Nephron (organoid): ENCODE data around the gene PPP1R9A.

Source experiments
- H3K27ac Mint-ChIP-seq, 3 experiments: 2 replicates each; pipeline ENCODE4 v1.8.0; 2020; ENCODE audit warnings: mixed read lengths in 3 of 3, mild to moderate bottlenecking in 2 of 3, moderate library complexity in 1 of 3
- H3K27me3 Mint-ChIP-seq: 2 replicates; pipeline ENCODE4 v1.8.0; 2021; ENCODE audit warnings: low read depth, mild to moderate bottlenecking, moderate library complexity, mixed read lengths
- H3K36me3 Mint-ChIP-seq: 2 replicates; pipeline ENCODE4 v1.8.0; 2020; ENCODE audit warnings: low read depth, mixed read lengths
- H3K4me1 Mint-ChIP-seq: 2 replicates; pipeline ENCODE4 v1.8.0; 2020; ENCODE audit warnings: mixed read lengths
- H3K4me3 Mint-ChIP-seq, 3 experiments: 2 replicates each; pipeline ENCODE4 v1.8.0; 2020; ENCODE audit warnings: mild to moderate bottlenecking in 3 of 3, mixed read lengths in 3 of 3, moderate library complexity in 2 of 3
- H3K9me3 Mint-ChIP-seq: 2 replicates; pipeline ENCODE4 v1.8.0; 2020; ENCODE audit warnings: mixed read lengths
- CTCF ChIP-seq, 3 experiments: fragments of 200-600 bp; sonication (generic); IDR thresholded peaks; one replicate each; pipeline ENCODE4 v1.5.0; 2021; ENCODE audit warnings: antibody characterized with exemption in 3 of 3; ENCODE audit not compliant: unreplicated experiment in 3 of 3

Gene PPP1R9A

DNA sequence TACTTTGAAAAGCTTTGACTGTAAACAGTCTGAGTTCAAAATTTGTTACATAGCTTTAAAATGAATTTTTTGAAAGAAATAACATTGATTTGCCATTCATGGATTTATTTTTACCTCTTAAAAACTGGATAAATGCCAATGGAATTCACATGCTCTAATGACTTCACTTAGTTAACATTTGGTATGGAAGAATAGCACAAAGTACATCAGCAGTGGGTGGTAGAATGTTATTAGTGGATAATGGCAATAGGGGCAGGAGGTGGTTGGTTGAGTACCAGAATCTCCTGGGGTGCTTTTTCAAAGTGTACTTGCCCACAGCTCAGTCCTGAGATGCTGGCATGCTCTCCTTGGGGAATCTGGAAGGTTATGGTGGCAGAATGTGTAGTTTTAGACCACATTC lies 4.7 kb downstream of the PPP1R9A start:
- Mint-ChIP-seq H3K27me3 (peaks cover 3% of the 10 kb centered on the region), H3K36me3 (peaks cover 15% of the 10 kb centered on the region), H3K4me3 (peak overlapping the region; percentile 54 to 63 (median 60)), H3K27ac (peak overlapping the region; percentile 21 to 79 (median 25)), H3K9me3 (no peaks in the 10 kb centered on the region), H3K4me1 (peaks cover 46% of the 10 kb centered on the region)
- TF ChIP-seq CTCF (IDR thresholded peaks at IDR 0.05; ENCODE audit: unreplicated experiment in 3 of 3), result no peak

- no peaks in the 10 kb centered on the region for H3K9me3 Mint-ChIP-seq
- TF ChIP-seq CTCF (IDR thresholded peaks at IDR 0.05; ENCODE audit: unreplicated experiment in 3 of 3), result no peak
- H3K4me3 Mint-ChIP-seq, result peak overlapping the region in 1 of 3 experiments; percentile 16
- peaks cover 3% of the 10 kb centered on the region for H3K27me3 Mint-ChIP-seq
- H3K27ac Mint-ChIP-seq, result peak overlapping the region in 1 of 3 experiments; percentile 25
- H3K4me1 Mint-ChIP-seq, result peaks cover 46% of the 10 kb centered on the region
- H3K36me3 Mint-ChIP-seq, result peaks cover 15% of the 10 kb centered on the region
These were observed 6.0 kb downstream of the PPP1R9A start for GRCh38 chr7:94913391-94913790.

DNA sequence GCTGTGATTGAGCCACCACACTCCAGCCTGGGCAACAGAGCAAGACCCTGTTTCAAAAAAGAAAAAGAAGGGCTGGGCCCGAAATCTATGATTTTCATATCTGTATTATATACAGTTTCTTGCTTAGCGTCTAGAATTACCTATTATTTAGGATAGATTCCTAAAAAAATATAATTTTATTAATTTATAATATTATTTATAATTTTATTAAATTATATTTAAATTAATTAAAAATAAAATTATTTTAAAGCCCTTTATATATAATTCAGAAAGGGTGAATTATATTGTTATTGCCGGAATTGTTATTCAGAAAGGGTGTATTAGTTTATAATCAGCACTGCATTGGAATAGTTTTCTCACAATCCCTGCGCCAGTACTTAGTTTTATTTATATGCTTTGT lies 14.5 kb downstream of the PPP1R9A start:
- H3K9me3 Mint-ChIP-seq, result no peaks in the 10 kb centered on the region

GRCh38 chr7:94922457-94922856 lies 15.1 kb downstream of the PPP1R9A start:
- no peak for TF ChIP-seq CTCF (IDR thresholded peaks at IDR 0.05; ENCODE audit: unreplicated experiment in 3 of 3)
- no peak overlapping the region for H3K4me3 Mint-ChIP-seq
- no peak overlapping the region for H3K27ac Mint-ChIP-seq
- peaks cover 11% of the 10 kb centered on the region for H3K36me3 Mint-ChIP-seq
- H3K4me1 Mint-ChIP-seq, result no peaks in the 10 kb centered on the region
- H3K9me3 Mint-ChIP-seq, result no peaks in the 10 kb centered on the region
- H3K27me3 Mint-ChIP-seq, result no peaks in the 10 kb centered on the region

More for the DNA sequence above, 14.5 kb downstream of the PPP1R9A start:
- no peak for TF ChIP-seq CTCF (IDR thresholded peaks at IDR 0.05; ENCODE audit: unreplicated experiment in 3 of 3)
- no peak overlapping the region for H3K4me3 Mint-ChIP-seq
- H3K27me3 Mint-ChIP-seq, result no peaks in the 10 kb centered on the region
- H3K4me1 Mint-ChIP-seq, result no peaks in the 10 kb centered on the region
- peaks cover 11% of the 10 kb centered on the region for H3K36me3 Mint-ChIP-seq
- no peak overlapping the region for H3K27ac Mint-ChIP-seq

DNA sequence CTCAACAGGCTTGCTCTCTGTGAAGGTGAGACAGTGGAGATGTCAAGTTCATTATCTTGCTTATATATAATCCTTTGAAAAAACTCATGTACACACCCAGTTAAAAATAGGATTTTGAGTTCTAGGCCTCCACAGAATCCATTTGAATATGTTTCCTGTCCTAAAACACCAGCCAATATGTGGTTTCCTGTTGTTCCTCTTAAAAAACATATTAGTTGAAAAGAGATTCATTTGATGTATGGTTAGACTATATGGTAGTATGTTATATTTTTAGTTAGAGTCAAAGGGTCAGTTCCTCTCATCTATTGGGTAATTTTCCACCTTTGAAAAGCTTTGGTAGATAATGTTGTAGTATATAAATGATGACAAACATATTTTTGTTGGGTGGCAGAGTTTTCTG lies 16.0 kb downstream of the PPP1R9A start:
- H3K27ac Mint-ChIP-seq, result peak overlapping the region; percentile 1 to 32 (median 20)
- H3K4me3 Mint-ChIP-seq, result no peak overlapping the region
- no peaks in the 10 kb centered on the region for H3K27me3 Mint-ChIP-seq
- H3K9me3 Mint-ChIP-seq, result no peaks in the 10 kb centered on the region
- no peak for TF ChIP-seq CTCF (IDR thresholded peaks at IDR 0.05; ENCODE audit: unreplicated experiment in 3 of 3)
- H3K36me3 Mint-ChIP-seq, result peaks cover 11% of the 10 kb centered on the region
- no peaks in the 10 kb centered on the region for H3K4me1 Mint-ChIP-seq

- TF ChIP-seq CTCF (IDR thresholded peaks at IDR 0.05; ENCODE audit: unreplicated experiment in 3 of 3), result no peak
- peak overlapping the region in 1 of 3 experiments; percentile 2 for H3K27ac Mint-ChIP-seq
- H3K36me3 Mint-ChIP-seq, result no peaks in the 10 kb centered on the region
- no peak overlapping the region for H3K4me3 Mint-ChIP-seq
- H3K27me3 Mint-ChIP-seq, result no peaks in the 10 kb centered on the region
- H3K4me1 Mint-ChIP-seq, result peaks cover 24% of the 10 kb centered on the region
- H3K9me3 Mint-ChIP-seq, result no peaks in the 10 kb centered on the region
These were observed 20.8 kb downstream of the PPP1R9A start for GRCh38 chr7:94928168-94928707.
